Left lung (tissue), 10 donors: ENCODE measurements around the gene CDH2. TPM values are rescaled to one million over a fixed set of nuclear protein-coding genes. Genes with fewer than 3 reads are reported as not detected.

Experiments
- ATAC-seq: fragments of 200-7000 bp; cut with Tn5 transposase; one replicate; pipeline ENCODE4 v1.9.1; 2020; ENCODE audit warnings: moderate library complexity
- DNase-seq, 4 donors: peaks; one replicate each; pipeline ENCODE4 v3.0.0-alpha.2; 2013 to 2020
- H3K27ac ChIP-seq, 2 donors: fragments of 200-600 bp; sonication (generic) in 1 of 2; one replicate each; pipeline versions ENCODE4 v1.5.0 to v1.8.0; 2020 to 2021
- H3K27me3 ChIP-seq, 2 donors: fragments of 200-600 bp; sonication (generic) in 1 of 2; one replicate each; pipeline versions ENCODE4 v1.5.0 to v1.8.0; 2020 to 2021
- H3K36me3 ChIP-seq, 2 donors: fragments of 200-600 bp; sonication (generic) in 1 of 2; one replicate each; pipeline versions ENCODE4 v1.5.0 to v1.8.0; 2020 to 2021
- H3K4me1 ChIP-seq, 2 donors: fragments of 200-600 bp; one replicate each; pipeline ENCODE4 v1.8.0; 2021
- H3K4me3 ChIP-seq, 2 donors: fragments of 200-600 bp; sonication (generic) in 1 of 2; one replicate each; pipeline versions ENCODE4 v1.5.0 to v1.8.0; 2020 to 2021; ENCODE audit warnings: mild to moderate bottlenecking in 1 of 2
- H3K9me3 ChIP-seq, 2 donors: fragments of 200-600 bp; sonication (generic) in 1 of 2; one replicate each; pipeline versions ENCODE4 v1.5.0 to v1.8.0; 2020 to 2021
- intact Hi-C, 2 donors: fragments of 100-400 bp; cut with DNase I; formaldehyde crosslinking; loops; one replicate each; pipeline versions ENCODE4 v1.11.2 to v1.14.2; 2022
- polyA plus RNA-seq, 6 donors: library from polyadenylated mRNA; unstranded; fragments of 120-200 nt; gene quantifications; one replicate each; pipeline ENCODE4 v1.2.1, GENCODE V29; 2013; ENCODE audit not compliant: insufficient read length in 6 of 6
- total RNA-seq, 2 donors: library from RNA; stranded (reverse); fragmentation: NEBNext Ultra II Directional; extraction: Animal tissue kit (Norgen Biotek cat#: 25700); gene quantifications; one replicate each; pipeline ENCODE4 v1.2.1, GENCODE V29; 2021
- TF ChIP-seq, protein P1 (sequence below), 2 donors: fragments of 200-600 bp; sonication (generic) in 1 of 2; IDR thresholded peaks; one replicate each; pipeline versions ENCODE4 v1.5.0 to v1.8.0; 2021; ENCODE audit warnings: antibody characterized with exemption in 2 of 2
- donor health status: DM: no; HTN: yes; CAD: no.
- donor health status: DM: no; HTN: no; CAD: no.

The CDH2 gene
- total and polyA plus RNA-seq, 8 donors, result 1.6 to 15.0 (median 7.0) TPM

DNA sequence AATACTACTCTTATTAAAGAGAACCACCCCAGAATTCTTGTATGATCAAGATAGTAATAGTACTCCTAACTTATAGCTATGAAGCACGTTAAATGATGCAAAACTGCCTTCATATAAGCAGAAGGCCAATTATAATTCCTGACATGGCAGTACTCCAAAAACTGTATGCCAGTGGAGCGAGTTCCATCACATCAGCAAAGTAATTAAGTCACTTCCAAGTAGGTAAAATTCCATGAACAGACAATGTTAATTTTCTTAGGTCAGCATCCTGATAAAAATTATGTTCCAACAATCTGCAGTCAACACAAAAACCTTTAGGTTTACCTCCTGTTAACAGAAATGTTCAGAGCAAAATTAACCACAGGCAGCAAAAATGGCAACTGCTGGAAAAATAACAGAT lies 136.7 kb downstream of the CDH2 start:
- TF ChIP-seq, protein P1, sequence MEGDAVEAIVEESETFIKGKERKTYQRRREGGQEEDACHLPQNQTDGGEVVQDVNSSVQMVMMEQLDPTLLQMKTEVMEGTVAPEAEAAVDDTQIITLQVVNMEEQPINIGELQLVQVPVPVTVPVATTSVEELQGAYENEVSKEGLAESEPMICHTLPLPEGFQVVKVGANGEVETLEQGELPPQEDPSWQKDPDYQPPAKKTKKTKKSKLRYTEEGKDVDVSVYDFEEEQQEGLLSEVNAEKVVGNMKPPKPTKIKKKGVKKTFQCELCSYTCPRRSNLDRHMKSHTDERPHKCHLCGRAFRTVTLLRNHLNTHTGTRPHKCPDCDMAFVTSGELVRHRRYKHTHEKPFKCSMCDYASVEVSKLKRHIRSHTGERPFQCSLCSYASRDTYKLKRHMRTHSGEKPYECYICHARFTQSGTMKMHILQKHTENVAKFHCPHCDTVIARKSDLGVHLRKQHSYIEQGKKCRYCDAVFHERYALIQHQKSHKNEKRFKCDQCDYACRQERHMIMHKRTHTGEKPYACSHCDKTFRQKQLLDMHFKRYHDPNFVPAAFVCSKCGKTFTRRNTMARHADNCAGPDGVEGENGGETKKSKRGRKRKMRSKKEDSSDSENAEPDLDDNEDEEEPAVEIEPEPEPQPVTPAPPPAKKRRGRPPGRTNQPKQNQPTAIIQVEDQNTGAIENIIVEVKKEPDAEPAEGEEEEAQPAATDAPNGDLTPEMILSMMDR (IDR thresholded peaks at IDR 0.05), result no peak
- Histone ChIP-seq H3K27ac (no peak overlapping the region), H3K36me3 (no peaks in the 10 kb centered on the region), H3K4me1 (no peaks in the 10 kb centered on the region), H3K27me3 (no peaks in the 10 kb centered on the region), H3K9me3 (no peaks in the 10 kb centered on the region), H3K4me3 (no peak overlapping the region)
- intact Hi-C loops, result no loop called here
- DNase-seq (no peak), ATAC-seq (no peak)

DNA sequence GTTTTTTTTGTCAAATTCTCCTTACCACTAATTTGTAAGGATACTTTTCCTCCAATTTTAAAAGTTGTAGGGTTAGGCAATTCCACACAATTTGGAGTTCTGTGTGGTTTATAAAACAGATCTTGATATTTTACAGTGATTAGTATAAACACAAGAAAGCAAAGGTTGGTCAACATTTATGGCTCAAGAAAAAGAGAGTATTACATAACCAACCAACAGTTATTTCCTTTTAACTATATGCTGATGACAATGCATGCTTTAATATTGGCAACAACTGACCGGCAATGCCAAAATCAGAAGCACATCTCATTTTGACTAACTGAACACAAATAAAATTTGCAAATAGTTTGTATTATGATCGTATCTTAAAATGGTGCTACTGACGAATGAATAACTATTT lies 137.2 kb downstream of the CDH2 start:
- ATAC-seq (no peak), DNase-seq (peak in 1 of 4 donors; percentile 36)
- Histone ChIP-seq H3K4me3 (no peak overlapping the region), H3K27ac (no peak overlapping the region), H3K36me3 (no peaks in the 10 kb centered on the region), H3K9me3 (no peaks in the 10 kb centered on the region), H3K27me3 (no peaks in the 10 kb centered on the region), H3K4me1 (no peaks in the 10 kb centered on the region)
- TF ChIP-seq, protein P1 (IDR thresholded peaks at IDR 0.05), result no peak
- intact Hi-C loops, result no loop called here

- no peaks in the 10 kb centered on the region for H3K36me3 ChIP-seq
- intact Hi-C loops, result no loop called here
- H3K4me1 ChIP-seq, result no peaks in the 10 kb centered on the region
- no peaks in the 10 kb centered on the region for H3K27me3 ChIP-seq
- TF ChIP-seq, protein P1 (IDR thresholded peaks at IDR 0.05), result no peak
- no peaks in the 10 kb centered on the region for H3K9me3 ChIP-seq
- no peak for DNase-seq
- no peak overlapping the region for H3K27ac ChIP-seq
- ATAC-seq, result no peak
- H3K4me3 ChIP-seq, result no peak overlapping the region
These were observed 137.9 kb downstream of the CDH2 start for GRCh38 chr18:28039078-28039477.

DNA sequence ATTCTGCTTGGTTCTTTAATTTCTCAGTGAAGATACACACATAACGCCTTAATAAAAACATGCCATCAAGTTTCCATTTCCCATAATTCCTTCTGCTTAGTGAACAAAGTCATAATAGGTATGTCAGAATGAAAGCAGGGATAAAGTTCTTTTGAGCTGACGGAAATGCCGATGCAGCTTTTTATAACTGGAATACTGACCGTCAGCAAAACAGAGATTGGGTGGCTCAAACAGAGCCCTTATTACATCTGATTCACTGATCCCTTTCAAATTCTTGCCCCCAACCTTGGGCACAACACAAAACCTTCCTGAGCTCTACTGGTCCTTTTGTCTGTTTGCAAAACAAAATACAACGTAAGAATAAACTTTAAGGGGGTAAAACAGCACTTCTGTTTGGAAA lies 140.4 kb downstream of the CDH2 start:
- TF ChIP-seq, protein P1 (IDR thresholded peaks at IDR 0.05), result no peak
- Histone ChIP-seq H3K4me3 (no peak overlapping the region), H3K9me3 (no peaks in the 10 kb centered on the region), H3K27ac (no peak overlapping the region), H3K36me3 (no peaks in the 10 kb centered on the region), H3K27me3 (no peaks in the 10 kb centered on the region), H3K4me1 (no peaks in the 10 kb centered on the region)
- intact Hi-C loops, result no loop called here
- DNase-seq, result no peak
- ATAC-seq, result no peak

DNA sequence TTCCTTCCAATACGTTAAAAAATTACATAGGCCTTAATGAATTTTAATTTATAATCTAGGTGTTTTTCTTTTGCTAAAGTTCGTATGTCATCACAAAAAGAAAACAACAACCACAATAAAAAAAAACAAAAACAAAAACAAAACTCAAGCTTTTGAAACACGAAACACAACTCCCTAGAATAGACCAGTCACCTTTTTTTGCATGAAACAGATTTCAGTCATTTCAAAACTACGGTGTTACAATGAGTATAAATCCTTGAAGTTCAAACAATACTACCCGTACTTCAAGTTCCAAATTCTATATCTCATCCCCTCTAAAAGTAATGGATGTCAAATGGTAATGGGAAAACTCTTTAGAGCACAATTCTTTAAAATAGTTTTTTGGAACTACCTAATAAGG lies 142.4 kb downstream of the CDH2 start:
- Histone ChIP-seq H3K9me3 (no peaks in the 10 kb centered on the region), H3K27me3 (no peaks in the 10 kb centered on the region), H3K27ac (no peak overlapping the region), H3K36me3 (no peaks in the 10 kb centered on the region), H3K4me3 (no peak overlapping the region), H3K4me1 (no peaks in the 10 kb centered on the region)
- intact Hi-C loops, result no loop called here
- DNase-seq, result no peak
- TF ChIP-seq, protein P1 (IDR thresholded peaks at IDR 0.05), result no peak
- no peak for ATAC-seq
